B cell (primary cell): ENCODE measurements around the gene XIAP.

Experiments used
- CTCF ChIP-seq: fragments of 200-600 bp; IDR thresholded peaks from one replicate; pipeline ENCODE4 v1.8.0; 2022; ENCODE audit warnings: antibody characterized with exemption, mild to moderate bottlenecking
- EZH2 ChIP-seq: IDR thresholded peaks from 2 replicates; pipeline ENCODE4 v1.6.1; 2012; ENCODE audit warnings: borderline replicate concordance, low read depth, mild to moderate bottlenecking, moderate library complexity, low read length; ENCODE audit not compliant: insufficient read depth, poor library complexity, severe bottlenecking

GRCh38 chrX:123854329-123854728 is 5.5 kb upstream of the XIAP start:
- no peak for TF ChIP-seq CTCF
- no peak for TF ChIP-seq EZH2
